Measurements from ENCODE around the gene TNNT2.

Gene TNNT2

DNA sequence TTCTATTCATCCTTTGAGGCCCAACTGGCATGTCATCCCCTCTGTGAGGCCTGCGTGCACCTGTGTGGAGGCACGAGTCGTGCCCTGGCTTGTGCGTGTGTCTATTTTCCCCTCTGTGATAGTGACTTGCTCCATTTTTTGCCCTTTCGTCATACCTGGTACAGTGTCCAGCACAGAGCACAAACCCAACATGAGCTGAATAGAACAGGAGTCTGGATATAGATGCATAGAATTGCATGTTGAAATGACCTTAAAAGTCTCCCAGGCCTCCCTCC lies 32.5 kb downstream of the TNNT2 start:
- CTCF ChIA-PET = interaction anchor here (1.1 to 1.2 kb wide), 2 partner anchors 81 to 91 kb away, joined by 4 read pairs; no protein-coding TSS in a partner anchor
- POLR2A ChIA-PET = no interaction called here
- DNase-seq (ENCODE audit: extremely low spot score) = no peak
- TF ChIP-seq FOXA1 (IDR thresholded peaks at IDR 0.05) = no peak
- TF ChIP-seq ARNT (IDR thresholded peaks at IDR 0.05) = no peak
- no peak for TF ChIP-seq FOXM1 (IDR thresholded peaks at IDR 0.05; ENCODE audit: borderline replicate concordance)
- TF ChIP-seq CTBP1 (IDR thresholded peaks at IDR 0.05; ENCODE audit: borderline replicate concordance) = no peak
- TF ChIP-seq SP1 (IDR thresholded peaks at IDR 0.05) = no peak
- TF ChIP-seq ZNF384 (IDR thresholded peaks at IDR 0.05) = no peak
- TF ChIP-seq TARDBP (IDR thresholded peaks at IDR 0.05) = no peak
- no peak for TF ChIP-seq NFRKB (IDR thresholded peaks at IDR 0.05)
- TF ChIP-seq SUZ12 (IDR thresholded peaks at IDR 0.05) = no peak
- TF ChIP-seq, protein P1, sequence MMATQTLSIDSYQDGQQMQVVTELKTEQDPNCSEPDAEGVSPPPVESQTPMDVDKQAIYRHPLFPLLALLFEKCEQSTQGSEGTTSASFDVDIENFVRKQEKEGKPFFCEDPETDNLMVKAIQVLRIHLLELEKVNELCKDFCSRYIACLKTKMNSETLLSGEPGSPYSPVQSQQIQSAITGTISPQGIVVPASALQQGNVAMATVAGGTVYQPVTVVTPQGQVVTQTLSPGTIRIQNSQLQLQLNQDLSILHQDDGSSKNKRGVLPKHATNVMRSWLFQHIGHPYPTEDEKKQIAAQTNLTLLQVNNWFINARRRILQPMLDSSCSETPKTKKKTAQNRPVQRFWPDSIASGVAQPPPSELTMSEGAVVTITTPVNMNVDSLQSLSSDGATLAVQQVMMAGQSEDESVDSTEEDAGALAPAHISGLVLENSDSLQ (IDR thresholded peaks at IDR 0.05) = no peak
- TF ChIP-seq ELF4 (IDR thresholded peaks at IDR 0.05) = no peak
- TF ChIP-seq L3MBTL2 (conservative IDR thresholded peaks at IDR 0.05) = no peak
- TF ChIP-seq HDGF (IDR thresholded peaks at IDR 0.05; ENCODE audit: borderline replicate concordance) = no peak
- TF ChIP-seq LEF1 (IDR thresholded peaks at IDR 0.05; ENCODE audit: borderline replicate concordance) = no peak
- TF ChIP-seq BHLHE40 (IDR thresholded peaks at IDR 0.05; ENCODE audit: borderline replicate concordance) = no peak
- no peak for TF ChIP-seq FOXK2 (IDR thresholded peaks at IDR 0.05)

DNA sequence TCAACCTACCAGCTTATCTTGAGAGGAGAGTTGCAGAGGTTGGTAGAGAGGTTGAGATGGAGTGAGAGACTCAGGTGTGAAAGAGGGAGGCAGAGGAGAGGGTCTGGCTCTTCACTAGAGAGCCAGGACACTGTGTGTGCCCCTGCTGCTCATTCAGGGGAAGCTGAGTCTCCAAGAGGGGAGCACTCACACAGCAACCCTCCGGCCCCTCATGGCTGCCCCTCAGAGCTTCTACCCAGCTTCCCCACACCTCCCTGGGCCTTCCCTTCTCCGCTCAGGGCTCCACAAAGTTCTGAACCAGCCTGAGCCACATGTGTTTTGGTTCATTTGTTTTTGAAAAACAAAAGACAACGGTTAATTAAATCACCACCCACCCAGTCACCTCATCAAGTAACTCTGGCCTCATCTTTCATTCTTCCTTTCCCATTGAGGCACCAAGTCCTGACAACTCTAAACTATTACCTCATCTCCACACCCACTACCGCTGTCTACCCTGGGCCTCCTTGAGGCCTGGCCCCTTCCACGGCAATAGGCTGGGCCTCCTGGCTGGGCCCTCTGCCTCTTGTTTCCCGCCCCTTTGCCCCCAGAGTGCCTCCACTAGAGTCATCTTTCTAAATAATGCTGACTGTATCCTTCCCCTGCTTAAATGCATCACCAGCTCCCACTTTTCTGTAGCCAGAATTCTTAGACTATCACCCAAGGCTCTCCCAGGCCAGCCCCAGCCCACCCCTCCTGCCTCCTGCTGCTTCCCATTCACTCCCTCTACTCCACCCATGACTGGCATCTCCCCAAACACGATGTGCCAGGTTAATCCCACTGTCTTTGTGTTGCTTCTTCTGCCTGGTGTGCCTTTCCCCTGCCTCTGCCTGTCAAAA lies 33.0 kb downstream of the TNNT2 start:
- DNase-seq (ENCODE audit: extremely low spot score) = no peak
- ChIA-PET POLR2A (no interaction called here), CTCF (no interaction called here)
- TF ChIP-seq ZNF384 (IDR thresholded peaks at IDR 0.05) (no peak), BHLHE40 (IDR thresholded peaks at IDR 0.05; ENCODE audit: borderline replicate concordance) (no peak)

DNA sequence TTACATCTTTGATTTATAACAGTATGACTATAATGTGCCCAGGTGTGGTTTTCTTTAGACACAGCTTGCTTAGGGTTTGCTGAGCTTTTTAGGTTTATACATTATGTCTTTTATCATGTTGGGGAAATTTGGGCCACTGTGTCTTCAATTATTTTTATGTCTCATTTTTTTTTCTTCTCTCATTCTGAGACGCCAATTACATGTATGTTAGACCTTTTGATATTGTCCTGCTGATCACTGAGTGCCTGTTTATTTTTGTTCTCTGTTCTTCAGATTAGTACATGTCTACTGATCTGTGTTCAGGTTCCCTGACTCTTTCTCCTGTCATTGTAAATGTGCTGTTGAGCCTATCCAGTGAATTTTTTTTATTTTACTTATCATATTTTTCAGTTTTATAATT lies 36.1 kb downstream of the TNNT2 start:
- ChIA-PET CTCF (no interaction called here), POLR2A (no interaction called here)
- TF ChIP-seq CTBP1 (IDR thresholded peaks at IDR 0.05; ENCODE audit: borderline replicate concordance) = no peak
- no peak for TF ChIP-seq FOXM1 (IDR thresholded peaks at IDR 0.05; ENCODE audit: borderline replicate concordance)
- TF ChIP-seq FOXK2 (IDR thresholded peaks at IDR 0.05) = no peak
- TF ChIP-seq L3MBTL2 (conservative IDR thresholded peaks at IDR 0.05) = no peak
- TF ChIP-seq HDGF (IDR thresholded peaks at IDR 0.05; ENCODE audit: borderline replicate concordance) = no peak
- DNase-seq (ENCODE audit: extremely low spot score) = no peak

DNA sequence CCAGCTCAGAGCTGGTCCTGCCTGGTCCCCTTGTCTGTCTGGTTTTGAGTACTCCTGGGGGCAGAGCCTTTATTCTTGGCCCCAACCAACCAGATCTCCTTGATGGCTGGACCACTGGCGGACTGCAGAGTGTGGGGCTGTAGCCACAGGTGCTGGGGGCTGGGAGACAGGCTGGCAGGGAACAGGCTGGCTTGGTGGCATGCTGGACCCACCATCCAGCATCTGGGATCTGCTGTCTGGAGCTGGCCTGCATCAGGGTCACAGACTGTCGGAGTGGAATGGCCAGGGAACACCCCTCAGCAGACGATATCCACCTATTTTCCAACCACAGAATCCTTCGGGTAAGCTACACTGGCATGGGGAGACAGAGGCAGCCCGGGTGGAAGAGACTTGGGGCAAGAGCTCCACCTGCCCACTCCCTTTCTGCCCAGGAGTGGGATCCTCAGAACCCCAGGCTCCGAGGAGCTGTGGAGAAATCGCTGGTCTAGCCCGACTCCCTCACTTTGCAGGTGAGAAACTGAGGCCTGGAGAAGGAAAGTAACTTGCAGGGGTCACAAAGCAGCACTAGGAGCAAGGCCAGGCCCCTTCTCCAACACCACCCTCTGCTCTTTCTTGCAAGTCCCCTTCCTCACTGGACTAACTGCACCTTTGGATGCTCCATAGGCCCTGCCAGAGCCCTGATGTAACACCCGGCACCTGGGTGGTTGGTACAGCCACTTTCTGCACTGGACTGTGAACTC lies 40.6 kb downstream of the TNNT2 start:
- POLR2A ChIA-PET = no interaction called here
- no peak for DNase-seq (ENCODE audit: extremely low spot score)
- TF ChIP-seq, protein P1 (IDR thresholded peaks at IDR 0.05) = no peak
- no peak for TF ChIP-seq NFRKB (IDR thresholded peaks at IDR 0.05)
- no peak for TF ChIP-seq TARDBP (IDR thresholded peaks at IDR 0.05)
- no peak for TF ChIP-seq ARNT (IDR thresholded peaks at IDR 0.05)
- no peak for TF ChIP-seq HDGF (IDR thresholded peaks at IDR 0.05; ENCODE audit: borderline replicate concordance)
- no peak for TF ChIP-seq FOXA1 (IDR thresholded peaks at IDR 0.05)
- no peak for TF ChIP-seq SP1 (IDR thresholded peaks at IDR 0.05)
- TF ChIP-seq LEF1 (IDR thresholded peaks at IDR 0.05; ENCODE audit: borderline replicate concordance) = no peak
- CTCF ChIA-PET = no interaction called here

DNA sequence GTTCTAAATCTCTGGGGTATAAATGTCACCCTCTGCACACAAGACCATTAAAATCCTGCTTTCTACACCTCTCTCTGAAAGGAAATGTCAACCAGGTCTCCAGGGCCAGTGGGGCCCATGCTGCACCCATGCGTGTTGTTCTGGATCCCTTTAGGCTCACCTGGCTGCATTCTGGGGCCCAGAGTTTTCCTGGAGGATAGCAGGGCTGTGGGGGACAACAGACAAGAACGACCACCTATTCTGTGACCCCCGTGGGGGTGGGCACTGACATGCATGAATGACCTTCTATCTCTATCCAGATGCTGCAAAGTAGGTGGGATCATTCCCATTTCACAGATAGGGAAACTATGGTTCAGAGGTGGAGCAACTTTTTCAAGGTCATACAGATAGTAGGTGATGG lies 41.6 kb downstream of the TNNT2 start:
- CTCF ChIA-PET = no interaction called here
- POLR2A ChIA-PET = no interaction called here
- no peak for DNase-seq (ENCODE audit: extremely low spot score)
- TF ChIP-seq L3MBTL2 (conservative IDR thresholded peaks at IDR 0.05) (no peak), SUZ12 (IDR thresholded peaks at IDR 0.05) (no peak), CTBP1 (IDR thresholded peaks at IDR 0.05; ENCODE audit: borderline replicate concordance) (no peak), BHLHE40 (IDR thresholded peaks at IDR 0.05; ENCODE audit: borderline replicate concordance) (no peak), SP1 (IDR thresholded peaks at IDR 0.05) (no peak), FOXM1 (IDR thresholded peaks at IDR 0.05; ENCODE audit: borderline replicate concordance) (no peak), TARDBP (IDR thresholded peaks at IDR 0.05) (no peak), NFRKB (IDR thresholded peaks at IDR 0.05) (no peak), LEF1 (IDR thresholded peaks at IDR 0.05; ENCODE audit: borderline replicate concordance) (no peak), ZNF384 (IDR thresholded peaks at IDR 0.05) (no peak), ELF4 (IDR thresholded peaks at IDR 0.05) (no peak), HDGF (IDR thresholded peaks at IDR 0.05; ENCODE audit: borderline replicate concordance) (no peak), FOXA1 (IDR thresholded peaks at IDR 0.05) (no peak), FOXK2 (IDR thresholded peaks at IDR 0.05) (no peak), ARNT (IDR thresholded peaks at IDR 0.05) (no peak)
- TF ChIP-seq, protein P1 (IDR thresholded peaks at IDR 0.05) = no peak

DNA sequence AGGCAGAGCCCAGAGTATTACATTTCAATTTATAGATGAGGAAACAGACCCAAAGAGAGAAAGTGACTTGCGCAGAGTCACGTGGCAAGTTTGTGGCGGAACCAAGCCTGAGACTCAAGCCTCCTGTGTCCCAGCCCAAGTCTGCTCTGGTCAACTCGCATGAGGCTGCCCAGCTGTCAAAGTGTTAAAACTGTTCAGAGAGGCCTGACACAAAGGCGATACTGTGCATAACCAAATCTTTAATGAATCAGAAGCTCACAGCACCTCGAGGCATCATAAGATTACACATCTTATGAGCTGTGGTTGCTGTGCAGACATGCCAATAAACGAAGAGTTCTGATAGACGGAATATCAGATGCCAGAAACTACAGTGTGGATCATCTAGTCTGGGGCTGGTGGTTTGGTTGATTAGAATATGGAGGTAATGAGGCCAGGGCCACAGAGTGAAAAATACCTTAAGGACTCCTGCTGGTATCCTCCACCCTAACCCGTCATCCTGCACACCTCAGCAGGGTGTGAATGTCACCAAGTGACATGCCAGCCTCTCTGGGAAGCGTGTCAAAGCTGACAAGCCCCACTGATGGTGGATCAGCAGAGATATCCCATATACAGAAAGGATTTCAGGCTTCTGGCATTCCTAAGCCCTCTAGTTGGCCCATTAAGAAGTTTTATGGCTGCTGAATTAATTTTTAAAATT lies 42.2 kb downstream of the TNNT2 start:
- no peak for DNase-seq (ENCODE audit: extremely low spot score)
- CTCF ChIA-PET = no interaction called here
- TF ChIP-seq L3MBTL2 (conservative IDR thresholded peaks at IDR 0.05) (no peak), BHLHE40 (IDR thresholded peaks at IDR 0.05; ENCODE audit: borderline replicate concordance) (no peak), FOXK2 (IDR thresholded peaks at IDR 0.05) (no peak), SP1 (IDR thresholded peaks at IDR 0.05) (no peak), FOXA1 (IDR thresholded peaks at IDR 0.05) (no peak), HDGF (IDR thresholded peaks at IDR 0.05; ENCODE audit: borderline replicate concordance) (no peak), ZNF384 (IDR thresholded peaks at IDR 0.05) (no peak), SUZ12 (IDR thresholded peaks at IDR 0.05) (no peak)
- TF ChIP-seq, protein P1 (IDR thresholded peaks at IDR 0.05) = no peak
- POLR2A ChIA-PET = no interaction called here

Measured in HEK293T (cell line).